H1 (cell line): ENCODE results near the gene CHSY3. TPM values are rescaled to one million over a fixed set of nuclear protein-coding genes. Genes with fewer than 3 reads are reported as not detected.

ENCODE experiments used
- SRF ChIP-seq: IDR thresholded peaks from 2 replicates; pipeline ENCODE4 v1.6.1; 2011; ENCODE audit warnings: mild to moderate bottlenecking, low read depth, low read length, moderate library complexity
- polyA plus RNA-seq, 7 experiments: library from polyadenylated mRNA; depleted of rRNA in 3 of 7; stranded (reverse) in 5 of 7; unstranded in 2 of 7; fragments of >200 nt in 5 of 7; fragments of 200-250 nt in 2 of 7; gene quantifications; 1 replicate in 5 of 7; 2 replicates in 1 of 7; 4 replicates in 1 of 7; pipeline versions ENCODE4 v1.2.1 to v1.2.3, GENCODE V29; 2011 to 2013; ENCODE audit warnings: missing spikeins in 2 of 7, mixed read lengths in 2 of 7
- total RNA-seq: library from RNA; stranded (reverse); fragmentation: NEBNext Ultra II Directional; extraction: Animal tissue kit (Norgen Biotek cat#: 25700); gene quantifications from 2 replicates; pipeline ENCODE4 v1.2.1, GENCODE V29; 2021

Gene CHSY3
- total and polyA plus RNA-seq, 2 of the 8 experiments (the other 6 are each of a cell fraction or from before 2014, with no cell fraction given): 0.24 to 1.8 TPM

- no peak for TF ChIP-seq SRF
- TF ChIP-seq, all 59 proteins: peak for 0
Measured at GRCh38 chr5:130189961-130190360, 285.7 kb downstream of the CHSY3 start (continued).
